H1 (cell line): Measurements from ENCODE around the gene PHLPP1. TPM values are rescaled to one million over a fixed set of nuclear protein-coding genes. Genes with fewer than 3 reads are reported as not detected.

Experiments
- CTCF ChIA-PET: fragments of 300-600 bp; sonication (Branson Sonifier 250); formaldehyde crosslinking; loops from one replicate; lab custom pipeline; 2021; ENCODE audit not compliant: partially characterized antibody; lab: Charles Lee
- POLR2A ChIA-PET: fragments of 300-600 bp; sonication (Branson Sonifier 250); formaldehyde crosslinking; loops from one replicate; lab custom pipeline; 2021; ENCODE audit warnings: inconsistent platforms; ENCODE audit not compliant: partially characterized antibody; lab: Charles Lee
- DNase-seq, 2 experiments: peaks; one replicate each; pipeline versions ENCODE4 v3.0.0 to v3.0.0-alpha.2; 2010 to 2022; ENCODE audit warnings: low spot score in 2 of 2, low read depth in 1 of 2, mixed read lengths in 1 of 2
- FAIRE-seq: peaks from 2 replicates; lab custom pipeline; 2011; peaks lifted over from hg19 to GRCh38; lab: Jason Lieb, UNC
- H2AFZ ChIP-seq: 2 replicates; pipeline ENCODE4 v1.8.1; 2012; ENCODE audit warnings: low read length, inconsistent platforms
- H2AK5ac ChIP-seq: 2 replicates; pipeline ENCODE4 v1.6.1; 2013; ENCODE audit warnings: low read depth, low read length
- H2BK120ac ChIP-seq: replicated peaks from 2 replicates; pipeline ENCODE3; 2013; ENCODE audit warnings: low read depth, low read length, inconsistent platforms
- H2BK12ac ChIP-seq: 2 replicates; pipeline ENCODE4 v1.6.1; 2013; ENCODE audit warnings: low read depth, low read length
- H2BK15ac ChIP-seq: 2 replicates; pipeline ENCODE4 v1.6.1; 2013; ENCODE audit warnings: low read length
- H2BK20ac ChIP-seq: 2 replicates; pipeline ENCODE4 v1.6.1; 2013; ENCODE audit warnings: low read length
- H2BK5ac ChIP-seq: 2 replicates; pipeline ENCODE4 v1.6.1; 2013; ENCODE audit warnings: low read depth, low read length
- H3K14ac ChIP-seq: 2 replicates; pipeline ENCODE4 v1.6.1; 2013; ENCODE audit warnings: inconsistent platforms; ENCODE audit not compliant: insufficient read length
- H3K18ac ChIP-seq: 2 replicates; pipeline ENCODE4 v1.6.1; 2013; ENCODE audit warnings: low read length; ENCODE audit errors: extremely low read depth
- H3K23ac ChIP-seq: 2 replicates; pipeline ENCODE4 v1.6.1; 2013; ENCODE audit warnings: inconsistent platforms; ENCODE audit not compliant: insufficient read length
- H3K23me2 ChIP-seq: 2 replicates; pipeline ENCODE4 v1.6.1; 2013; ENCODE audit warnings: low read depth, low read length
- H3K27ac ChIP-seq: 2 replicates; pipeline ENCODE4 v1.6.1; 2011; ENCODE audit warnings: low read depth, low read length, inconsistent platforms
- H3K27me3 ChIP-seq, 4 experiments: replicated peaks in 1 of 4; 1 replicate in 1 of 4; 2 replicates in 3 of 4; pipeline versions ENCODE4 v1.6.1 to v1.8.1; 2011 to 2013; ENCODE audit warnings: low read length in 3 of 4, mild to moderate bottlenecking in 3 of 4, inconsistent platforms in 2 of 4, mixed read lengths in 2 of 4, moderate library complexity in 1 of 4; ENCODE audit not compliant: control insufficient read depth in 3 of 4, insufficient read depth in 3 of 4; ENCODE audit errors: extremely low read depth in 1 of 4
- H3K36me3 ChIP-seq, 4 experiments: 2 replicates each; pipeline versions ENCODE4 v1.6.1 to v1.8.1; 2011 to 2013; ENCODE audit warnings: mild to moderate bottlenecking in 4 of 4, low read length in 3 of 4, moderate library complexity in 2 of 4, control low read depth in 1 of 4, inconsistent platforms in 1 of 4; ENCODE audit not compliant: insufficient read depth in 4 of 4, control insufficient read depth in 2 of 4
- H3K4ac ChIP-seq: replicated peaks from 2 replicates; pipeline ENCODE3; 2013; ENCODE audit warnings: low read length, low read depth, mixed read lengths, inconsistent platforms; ENCODE audit not compliant: insufficient read length
- H3K4me1 ChIP-seq, 4 experiments: replicated peaks in 1 of 4; 1 replicate in 1 of 4; 2 replicates in 3 of 4; pipeline versions ENCODE4 v1.6.1 to v1.8.1; 2011 to 2013; ENCODE audit warnings: low read length in 3 of 4, inconsistent platforms in 2 of 4, mixed read lengths in 1 of 4; ENCODE audit not compliant: insufficient read depth in 4 of 4, control insufficient read depth in 3 of 4
- H3K4me2 ChIP-seq, 2 experiments: 2 replicates each; pipeline versions ENCODE4 v1.6.1 to v1.8.1; 2011 to 2013; ENCODE audit warnings: low read depth in 2 of 2, low read length in 2 of 2, control low read depth in 1 of 2, inconsistent platforms in 1 of 2, mild to moderate bottlenecking in 1 of 2; ENCODE audit not compliant: insufficient read depth in 1 of 2
- H3K4me3 ChIP-seq, 4 experiments: fragments of 200-600, 300-600 bp in 1 of 4; sonication (generic), shearing (Covaris generic), sonication (Bioruptor Twin) in 1 of 4; 2 replicates each; pipeline versions ENCODE4 v1.5.1 to v1.8.1; 2011 to 2016; ENCODE audit warnings: low read length in 4 of 4, low read depth in 3 of 4, control low read depth in 2 of 4, inconsistent platforms in 2 of 4, mild to moderate bottlenecking in 2 of 4, mixed read lengths in 1 of 4, moderate library complexity in 1 of 4; ENCODE audit not compliant: insufficient read depth in 2 of 4; ENCODE audit errors: extremely low read depth in 1 of 4
- H3K56ac ChIP-seq: replicated peaks from 2 replicates; pipeline ENCODE3; 2013; ENCODE audit warnings: low read depth, mild to moderate bottlenecking, mixed read lengths, low read length, inconsistent platforms; ENCODE audit not compliant: insufficient read length
- H3K79me1 ChIP-seq: 2 replicates; pipeline ENCODE4 v1.6.1; 2013; ENCODE audit warnings: low read depth, low read length, control low read depth
- H3K79me2 ChIP-seq, 2 experiments: 2 replicates each; pipeline versions ENCODE4 v1.6.1 to v1.8.1; 2012 to 2013; ENCODE audit warnings: low read length in 2 of 2, mild to moderate bottlenecking in 2 of 2, inconsistent platforms in 1 of 2; ENCODE audit not compliant: insufficient read depth in 2 of 2, control insufficient read depth in 1 of 2
- H3K9ac ChIP-seq, 4 experiments: replicated peaks in 1 of 4; 1 replicate in 1 of 4; 2 replicates in 3 of 4; pipeline versions ENCODE4 v1.6.1 to v1.8.1; 2011 to 2013; ENCODE audit warnings: low read depth in 3 of 4, low read length in 3 of 4, control low read depth in 2 of 4, mild to moderate bottlenecking in 2 of 4, moderate library complexity in 2 of 4, inconsistent platforms in 1 of 4; ENCODE audit errors: extremely low read depth in 1 of 4
- H3K9me3 ChIP-seq, 2 experiments: 2 replicates each; pipeline versions ENCODE4 v1.6.1 to v1.8.1; 2012 to 2013; ENCODE audit warnings: mild to moderate bottlenecking in 2 of 2, moderate library complexity in 2 of 2, control low read depth in 1 of 2, inconsistent platforms in 1 of 2, low read depth in 1 of 2, low read length in 1 of 2, mixed read lengths in 1 of 2; ENCODE audit not compliant: insufficient read depth in 2 of 2
- H4K20me1 ChIP-seq, 2 experiments: replicated peaks in 1 of 2; 2 replicates each; pipeline versions ENCODE3 to v1.8.1; 2011 to 2013; ENCODE audit warnings: inconsistent platforms in 2 of 2, low read length in 2 of 2, mild to moderate bottlenecking in 1 of 2; ENCODE audit not compliant: insufficient read depth in 2 of 2, control insufficient read depth in 1 of 2
- H4K5ac ChIP-seq: 2 replicates; pipeline ENCODE4 v1.6.1; 2013; ENCODE audit warnings: low read length, low read depth, mixed read lengths, inconsistent platforms; ENCODE audit not compliant: insufficient read length
- H4K8ac ChIP-seq: 2 replicates; pipeline ENCODE4 v1.8.0; 2013; ENCODE audit warnings: mild to moderate bottlenecking, moderate library complexity, low read length, inconsistent platforms; ENCODE audit not compliant: insufficient read depth; ENCODE audit errors: extremely low read depth
- H4K91ac ChIP-seq: replicated peaks from 2 replicates; pipeline ENCODE3; 2013; ENCODE audit warnings: low read length, mixed read lengths, inconsistent platforms; ENCODE audit not compliant: insufficient read length
- CREB1 ChIP-seq: IDR thresholded peaks from 2 replicates; pipeline ENCODE4 v1.6.1; 2012; ENCODE audit warnings: inconsistent platforms
- EP300 ChIP-seq, 2 experiments: IDR thresholded peaks; 1 replicate in 1 of 2; 2 replicates in 1 of 2; pipeline ENCODE4 v1.6.1; 2011 to 2012; ENCODE audit warnings: low read depth in 2 of 2, low read length in 2 of 2, mild to moderate bottlenecking in 2 of 2, borderline replicate concordance in 1 of 2, inconsistent platforms in 1 of 2, moderate library complexity in 1 of 2
- RFX5 ChIP-seq: IDR thresholded peaks from 2 replicates; pipeline ENCODE4 v1.6.1; 2011; ENCODE audit warnings: low read depth, low read length, improper control_type of control experiment, borderline replicate concordance
- SP4 ChIP-seq: IDR thresholded peaks from 2 replicates; pipeline ENCODE4 v1.6.1; 2012; ENCODE audit warnings: low read length, inconsistent platforms
- TAF1 ChIP-seq: IDR thresholded peaks from 2 replicates; pipeline ENCODE4 v1.6.1; 2011; ENCODE audit warnings: mild to moderate bottlenecking, low read depth, low read length
- WGBS, 2 experiments: shearing (Covaris generic) in 1 of 2; methylation state at CpG; one replicate each; pipeline versions ENCODE4 v1.1.6 to v1.1.7; 2013 to 2015; ENCODE audit warnings: low lambda C conversion rate in 2 of 2, mixed read lengths in 2 of 2, inconsistent platforms in 1 of 2, low coverage in 1 of 2, missing lambda C conversion rate in 1 of 2; ENCODE audit not compliant: insufficient replicate concordance in 2 of 2, insufficient coverage in 1 of 2, insufficient read length in 1 of 2; ENCODE audit errors: extremely low coverage in 1 of 2, missing lambda C conversion rate in 1 of 2; 5-methylcytosine and 5-hydroxymethylcytosine counted together
- polyA plus RNA-seq, 7 experiments: library from polyadenylated mRNA; depleted of rRNA in 3 of 7; stranded (reverse) in 5 of 7; unstranded in 2 of 7; fragments of >200 nt in 5 of 7; fragments of 200-250 nt in 2 of 7; gene quantifications; 1 replicate in 5 of 7; 2 replicates in 1 of 7; 4 replicates in 1 of 7; pipeline versions ENCODE4 v1.2.1 to v1.2.3, GENCODE V29; 2011 to 2013; ENCODE audit warnings: missing spikeins in 2 of 7, mixed read lengths in 2 of 7
- total RNA-seq: library from RNA; stranded (reverse); fragmentation: NEBNext Ultra II Directional; extraction: Animal tissue kit (Norgen Biotek cat#: 25700); gene quantifications from 2 replicates; pipeline ENCODE4 v1.2.1, GENCODE V29; 2021

Gene PHLPP1
- total and polyA plus RNA-seq, 2 of the 8 experiments (the other 6 are each of a cell fraction or from before 2014, with no cell fraction given), result 28.0 to 66.3 TPM

DNA sequence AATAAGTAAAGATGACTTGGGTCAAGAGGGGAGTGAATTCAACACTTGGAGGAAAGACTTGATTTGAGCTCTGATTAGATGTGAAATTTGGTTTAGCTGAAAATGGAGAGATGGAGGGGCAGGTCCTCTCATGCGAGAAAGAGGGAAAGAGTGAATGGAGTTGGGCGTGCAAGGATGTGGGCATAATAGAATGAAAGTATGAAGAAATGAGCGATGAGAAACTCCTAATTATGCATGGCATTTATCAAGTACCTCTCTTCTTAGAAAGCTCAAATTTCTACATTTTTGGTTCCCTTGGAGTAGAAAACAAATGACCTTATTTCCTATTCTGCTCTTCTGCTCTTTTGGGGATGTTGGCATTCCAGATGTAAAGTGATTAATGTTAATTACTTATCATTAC, 161.5 kb downstream of the PHLPP1 start:
- Histone ChIP-seq H3K9me3 (no peaks in the 10 kb centered on the region), H3K27ac (0 out of 2 replicates have a peak overlapping the region, but pooled peaks have one; percentile 15)
- WGBS, 2 experiments, result 33% methylated on average over 3 of the region's 3 CpGs; no CpG with 5 or more reads in 1 of the 2 experiments
- no peak for TF ChIP-seq TAF1
- no peak for TF ChIP-seq EP300 (IDR thresholded peaks at IDR 0.05; ENCODE audit: borderline replicate concordance in 1 of 2, low read depth in 2 of 2, low read length in 2 of 2)
- TF ChIP-seq SP4, result no peak
- TF ChIP-seq RFX5, result no peak
- TF ChIP-seq CREB1, result no peak

More for the DNA sequence above, 161.5 kb downstream of the PHLPP1 start:
- DNase-seq (no peak), FAIRE-seq (no peak)
- Histone ChIP-seq H2BK5ac (peak overlapping the region; percentile 86; the same call in 1 of the 2 replicates), H2AK5ac (no peak overlapping the region), H3K9ac (no peak overlapping the region), H3K18ac (peak overlapping the region; percentile 75; the same call in 1 of the 2 replicates), H3K79me2 (peaks cover 4 to 61% of the 10 kb centered on the region in 2 experiments; a peak in 3 of 4 replicates), H3K36me3 (no peaks in the 10 kb centered on the region), H4K91ac (peak overlapping the region; percentile 44), H3K14ac (no peak overlapping the region), H3K23me2 (no peaks in the 10 kb centered on the region), H3K4me1 (peaks cover 8 to 34% (median 21%) of the 10 kb centered on the region in 4 experiments), H3K27me3 (no peaks in the 10 kb centered on the region), H3K4ac (peak overlapping the region; percentile 87), H4K5ac (peak overlapping the region; percentile 90), H2BK12ac (peak overlapping the region; percentile 78; the same call in 1 of the 2 replicates), H3K4me2 (peak overlapping the region; percentile 35 to 37; a peak in 3 of 4 replicates), H2AFZ (no peak overlapping the region), H3K56ac (peak overlapping the region; percentile 51), H3K23ac (no peak overlapping the region), H2BK120ac (peak overlapping the region; percentile 80), H4K20me1 (peaks cover 0 to 4% of the 10 kb centered on the region in 2 experiments), H2BK15ac (no peak overlapping the region), H3K4me3 (peak overlapping the region in 1 of 4 experiments; percentile 28; a peak in 2 of 8 replicates), H3K79me1 (no peaks in the 10 kb centered on the region; the same call in 1 of the 2 replicates), H2BK20ac (peak overlapping the region; percentile 62; the same call in 1 of the 2 replicates), H4K8ac (no peak overlapping the region)
- POLR2A ChIA-PET, result interaction anchor here (0.6 to 1.9 kb wide), 4 partner anchors 11 to 155 kb away, joined by 3 to 7 read pairs (median 4); no protein-coding TSS in a partner anchor
- CTCF ChIA-PET, result interaction anchor here (1.0 to 2.0 kb wide), 5 partner anchors 11 to 192 kb away, joined by 3 to 14 read pairs (median 3); no protein-coding TSS in a partner anchor
